ENCODE measurements around the gene MALRD1.

- TF ChIP-seq POLR2A (IDR thresholded peaks at IDR 0.05) (no peak), CTCF (IDR thresholded peaks at IDR 0.05) (no peak)
These were observed 664.6 kb downstream of the MALRD1 start for GRCh38 chr10:19713159-19713558.

Data from right lobe of liver (tissue), 4 donors.